GM21360 (cell line): Measurements from ENCODE around the gene R3HDM2.

Source experiments
- ATAC-seq: cut with Tn5 transposase; IDR thresholded peaks from one replicate; pipeline ENCODE4 v1.9.1; 2021; ENCODE audit warnings: mild to moderate bottlenecking, moderate library complexity; ENCODE audit not compliant: unreplicated experiment

The R3HDM2 gene

DNA sequence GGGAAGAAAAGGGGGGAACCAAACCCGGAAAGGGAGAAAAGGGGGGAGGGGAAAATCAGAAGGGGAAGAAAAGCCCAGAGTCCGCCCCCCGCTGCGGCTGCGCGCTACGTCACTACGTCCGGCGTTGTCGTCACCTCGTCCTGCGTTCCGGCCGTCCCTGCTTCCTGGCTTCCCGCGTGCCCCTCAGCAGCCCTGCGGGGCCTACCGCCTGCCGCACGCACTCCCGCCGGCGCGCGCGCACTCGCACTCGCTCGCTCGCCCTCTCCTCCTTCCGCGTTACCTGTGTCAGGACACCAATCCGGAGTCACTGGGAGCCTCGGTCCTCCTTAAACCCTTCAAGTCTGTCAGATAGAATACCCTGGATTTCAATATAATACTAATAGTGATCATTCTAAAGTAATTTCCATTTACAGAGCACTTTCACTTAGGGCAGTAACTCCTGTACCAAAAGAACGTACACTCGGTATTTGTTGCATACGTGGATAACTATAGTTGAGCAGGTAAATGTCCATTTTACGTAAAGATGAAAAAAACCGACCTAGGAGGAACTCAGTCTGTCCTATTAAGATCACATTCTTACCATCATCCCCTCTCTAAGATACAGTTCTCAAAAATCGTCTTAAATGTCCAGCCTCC, at the start of gene R3HDM2:
Gene R3HDM2 (minus strand): TSS at position 113 of the 636 bp plus-strand sequence. CDS start 120,615 bp downstream, outside the sequence.
- peak; percentile 90 for ATAC-seq

GRCh38 chr12:57479376-57480115, 48.7 kb upstream of the R3HDM2 start, which contains the start of gene ARHGAP9:
Gene ARHGAP9, minus strand, starts transcription at chr12:57479866. Its CDS starts 460 bp downstream, at chr12:57479406.
- no peak for ATAC-seq

DNA sequence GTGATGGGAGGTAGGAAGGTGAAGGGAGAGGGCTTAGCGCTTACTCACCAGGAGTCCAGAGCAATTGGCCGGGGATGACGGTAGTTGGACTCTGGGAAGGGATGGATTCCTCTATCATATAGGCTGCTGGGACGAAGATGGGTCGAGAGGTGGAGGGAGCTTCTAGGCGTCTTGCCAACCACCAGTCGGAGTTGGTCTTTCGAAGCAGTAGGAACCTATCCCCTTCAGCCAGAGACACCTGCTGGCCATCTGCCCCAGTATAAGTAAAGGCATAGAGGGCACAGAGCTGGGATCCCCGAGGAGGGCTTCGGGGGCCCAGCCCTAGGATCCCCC, 48.2 kb upstream of the R3HDM2 start:
- ATAC-seq, result no peak

GRCh38 chr12:57477710-57478681, 47.2 kb upstream of the R3HDM2 start:
- no peak for ATAC-seq

DNA sequence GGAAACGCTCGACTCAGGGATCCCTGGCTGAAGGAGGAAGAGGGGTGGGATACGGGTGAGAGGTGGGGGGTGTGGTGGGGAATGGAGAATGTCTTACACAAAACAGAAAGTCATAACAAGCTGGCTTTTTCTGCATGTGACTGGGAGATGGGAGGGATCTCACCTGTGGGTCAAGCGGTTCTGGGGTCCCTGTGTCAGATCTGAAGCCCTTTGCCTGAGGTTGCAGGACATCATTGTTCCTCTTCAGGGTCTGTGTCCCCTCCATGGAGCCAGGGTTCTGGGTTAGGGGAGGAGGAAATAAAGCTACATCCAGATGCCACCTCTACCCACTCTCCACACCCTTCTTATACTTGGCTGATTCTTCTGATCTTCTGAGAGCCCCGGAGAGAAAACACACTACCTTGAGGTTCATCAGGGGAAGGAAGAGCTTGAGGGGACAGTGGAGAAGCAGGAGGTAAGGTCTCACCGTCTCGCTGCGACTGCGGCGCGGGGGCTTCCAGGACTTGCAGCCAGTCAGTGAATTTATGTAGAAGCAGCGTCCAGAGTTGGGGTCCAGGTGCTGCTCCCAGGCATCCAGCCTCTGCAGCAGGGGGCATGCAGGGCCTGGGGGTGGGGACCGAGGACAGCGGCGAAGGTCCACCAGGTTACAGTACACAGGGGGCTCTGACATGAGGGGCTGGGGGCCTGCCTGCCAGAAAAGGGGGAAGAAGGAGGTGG, 46.3 kb upstream of the R3HDM2 start:
- ATAC-seq, result no peak

GRCh38 chr12:57476162-57476992, 45.5 kb upstream of the R3HDM2 start:
- ATAC-seq, result peak; percentile 58

GRCh38 chr12:57475271-57476161, 44.7 kb upstream of the R3HDM2 start:
- peak; percentile 6 for ATAC-seq

DNA sequence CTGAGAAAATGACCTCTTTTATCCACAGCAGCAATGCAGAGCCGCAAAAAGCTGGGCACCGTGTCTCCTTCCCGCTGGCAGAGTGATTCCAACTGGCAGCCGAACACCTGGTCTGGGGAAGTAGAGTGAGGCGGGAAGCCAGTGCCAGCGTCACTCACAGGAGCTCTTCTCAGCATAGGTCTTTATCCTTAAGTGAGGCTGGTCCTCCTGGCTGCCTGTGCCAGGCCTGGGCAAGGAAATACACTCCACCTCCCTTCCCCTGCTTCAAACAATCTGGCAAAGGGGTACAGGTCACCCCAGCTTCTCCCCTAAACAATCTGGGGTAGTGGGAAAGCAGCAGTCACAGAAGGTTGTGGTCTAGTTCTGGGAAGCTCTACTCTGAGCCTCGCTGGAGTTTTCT, 44.0 kb upstream of the R3HDM2 start:
- ATAC-seq, result no peak

- no peak for ATAC-seq
These were observed 43.6 kb upstream of the R3HDM2 start for GRCh38 chr12:57474430-57474829.

- no peak for ATAC-seq
These were observed 43.0 kb upstream of the R3HDM2 start for GRCh38 chr12:57473886-57474285.

DNA sequence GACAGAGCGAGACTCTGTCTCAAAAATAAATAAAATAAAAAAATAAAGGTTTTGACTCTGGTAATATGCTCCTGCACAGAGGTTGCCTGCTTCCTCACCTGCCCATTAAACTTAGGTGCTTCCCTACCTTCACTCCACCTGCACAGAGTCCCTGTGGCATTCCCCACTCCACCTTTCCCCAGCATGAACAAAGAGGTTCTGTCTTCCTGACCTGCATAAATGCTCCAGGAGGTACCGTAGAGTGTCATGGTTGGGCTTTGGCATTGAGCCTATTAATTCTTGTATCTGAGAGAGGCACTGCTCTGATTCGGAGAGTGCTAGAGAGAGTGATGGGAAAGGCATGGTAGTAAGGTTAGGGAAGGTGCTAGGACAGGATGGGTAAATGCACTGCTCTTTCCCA, 42.5 kb upstream of the R3HDM2 start:
- ATAC-seq, result no peak

DNA sequence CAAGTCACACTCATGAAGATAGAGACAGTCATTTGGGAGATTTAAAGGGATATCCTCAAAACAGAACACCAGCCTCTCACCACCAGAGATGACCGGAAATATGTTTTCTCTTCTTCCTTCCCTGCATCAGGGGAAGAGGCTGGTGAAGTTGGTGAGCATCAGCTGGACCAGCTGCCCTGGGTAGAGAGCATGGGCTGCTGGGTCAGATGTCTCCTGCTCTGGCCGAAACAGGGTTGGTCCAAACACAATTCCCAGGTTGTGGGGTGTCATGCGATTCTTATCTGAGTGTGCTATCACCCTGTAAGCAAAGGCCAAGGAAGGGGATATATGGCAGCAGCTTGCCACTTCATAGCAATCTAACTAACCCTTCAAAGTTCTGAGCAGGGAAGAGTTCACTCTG, 41.5 kb upstream of the R3HDM2 start:
- ATAC-seq, result no peak

DNA sequence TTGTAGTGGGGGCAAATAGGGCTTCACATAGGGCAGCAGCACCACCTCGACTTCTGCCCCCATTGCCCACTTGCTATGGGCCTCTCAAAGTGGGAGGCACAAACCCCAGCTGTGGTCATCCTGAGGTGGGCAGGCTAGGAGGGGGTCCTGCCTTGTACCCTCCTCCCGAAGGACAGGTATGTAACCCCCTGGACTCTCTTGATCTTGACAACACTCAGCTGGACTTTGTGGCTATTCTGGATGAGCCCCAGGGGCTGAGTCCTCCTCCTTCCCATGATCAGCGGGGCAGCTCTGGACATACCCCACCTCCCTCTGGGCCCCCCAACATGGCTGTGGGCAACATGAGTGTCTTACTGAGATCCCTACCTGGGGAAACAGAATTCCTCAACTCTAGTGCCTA, 40.8 kb upstream of the R3HDM2 start:
- no peak for ATAC-seq

DNA sequence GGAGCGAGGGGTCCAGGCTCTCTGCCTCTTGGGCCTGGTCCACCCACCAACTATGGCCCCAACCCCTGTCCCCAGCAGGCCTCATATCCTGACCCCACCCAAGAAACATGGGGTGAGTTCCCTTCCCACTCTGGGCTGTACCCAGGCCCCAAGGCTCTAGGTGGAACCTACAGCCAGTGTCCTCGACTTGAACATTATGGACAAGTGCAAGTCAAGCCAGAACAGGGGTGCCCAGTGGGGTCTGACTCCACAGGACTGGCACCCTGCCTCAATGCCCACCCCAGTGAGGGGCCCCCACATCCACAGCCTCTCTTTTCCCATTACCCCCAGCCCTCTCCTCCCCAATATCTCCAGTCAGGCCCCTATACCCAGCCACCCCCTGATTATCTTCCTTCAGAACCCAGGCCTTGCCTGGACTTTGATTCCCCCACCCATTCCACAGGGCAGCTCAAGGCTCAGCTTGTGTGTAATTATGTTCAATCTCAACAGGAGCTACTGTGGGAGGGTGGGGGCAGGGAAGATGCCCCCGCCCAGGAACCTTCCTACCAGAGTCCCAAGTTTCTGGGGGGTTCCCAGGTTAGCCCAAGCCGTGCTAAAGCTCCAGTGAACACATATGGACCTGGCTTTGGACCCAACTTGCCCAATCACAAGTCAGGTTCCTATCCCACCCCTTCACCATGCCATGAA, 40.3 kb upstream of the R3HDM2 start:
- no peak for ATAC-seq

DNA sequence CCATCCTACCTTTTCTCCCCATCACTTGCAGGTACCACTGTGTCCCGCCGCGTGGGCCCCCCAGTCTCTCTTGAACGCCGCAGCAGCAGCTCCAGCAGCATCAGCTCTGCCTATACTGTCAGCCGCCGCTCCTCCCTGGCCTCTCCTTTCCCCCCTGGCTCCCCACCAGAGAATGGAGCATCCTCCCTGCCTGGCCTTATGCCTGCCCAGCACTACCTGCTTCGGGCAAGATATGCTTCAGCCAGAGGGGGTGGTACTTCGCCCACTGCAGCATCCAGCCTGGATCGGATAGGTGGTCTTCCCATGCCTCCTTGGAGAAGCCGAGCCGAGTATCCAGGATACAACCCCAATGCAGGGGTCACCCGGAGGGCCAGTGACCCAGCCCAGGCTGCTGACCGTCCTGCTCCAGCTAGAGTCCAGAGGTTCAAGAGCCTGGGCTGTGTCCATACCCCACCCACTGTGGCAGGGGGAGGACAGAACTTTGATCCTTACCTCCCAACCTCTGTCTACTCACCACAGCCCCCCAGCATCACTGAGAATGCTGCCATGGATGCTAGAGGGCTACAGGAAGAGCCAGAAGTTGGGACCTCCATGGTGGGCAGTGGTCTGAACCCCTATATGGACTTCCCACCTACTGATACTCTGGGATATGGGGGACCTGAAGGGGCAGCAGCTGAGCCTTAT, 39.6 kb upstream of the R3HDM2 start:
- no peak for ATAC-seq

DNA sequence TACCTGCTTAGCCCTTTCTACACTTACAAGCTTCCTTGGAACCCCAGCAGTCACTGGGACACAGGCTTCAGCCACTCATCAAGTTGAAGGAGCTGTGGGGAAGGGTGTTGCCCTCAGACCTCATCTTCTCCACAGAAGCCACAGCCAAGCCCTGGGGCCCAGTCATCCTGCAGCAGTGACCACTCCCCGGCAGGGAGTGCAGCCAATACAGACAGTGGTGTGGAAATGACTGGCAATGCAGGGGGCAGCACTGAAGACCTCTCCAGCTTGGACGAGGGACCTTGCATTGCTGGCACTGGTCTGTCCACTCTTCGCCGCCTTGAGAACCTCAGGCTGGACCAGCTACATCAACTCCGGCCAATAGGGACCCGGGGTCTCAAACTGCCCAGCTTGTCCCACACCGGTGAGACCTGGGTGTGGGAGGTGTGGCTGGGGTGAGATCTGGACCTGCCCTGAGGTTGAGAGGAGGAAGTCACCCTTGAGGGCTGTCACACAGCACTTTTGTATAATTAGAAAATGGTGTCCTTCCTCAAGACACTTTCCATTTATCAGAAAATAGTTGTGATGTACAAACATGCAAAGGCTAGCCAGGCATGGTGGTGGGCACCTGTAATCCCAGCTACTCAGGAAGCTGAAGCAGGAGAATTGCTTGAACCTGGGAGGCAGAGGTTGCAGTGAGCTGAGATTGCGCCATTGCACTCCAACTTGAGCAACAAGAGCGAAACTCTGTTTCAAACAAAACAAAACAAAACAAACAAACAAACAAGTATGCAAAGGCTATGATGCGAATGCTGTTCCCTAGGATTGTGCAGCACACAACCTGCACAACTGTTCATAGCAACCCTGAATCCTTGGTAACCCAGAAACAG, 38.7 kb upstream of the R3HDM2 start:
- ATAC-seq, result no peak

GRCh38 chr12:57467915-57468314, 37.1 kb upstream of the R3HDM2 start:
- ATAC-seq, result no peak
